ENCODE results near the gene KCNK3. TPM values are rescaled to one million over a fixed set of nuclear protein-coding genes. Genes with fewer than 3 reads are reported as not detected.

Gene KCNK3
- total RNA-seq, 1 donor from 2014 or later: 1.9 TPM

DNA sequence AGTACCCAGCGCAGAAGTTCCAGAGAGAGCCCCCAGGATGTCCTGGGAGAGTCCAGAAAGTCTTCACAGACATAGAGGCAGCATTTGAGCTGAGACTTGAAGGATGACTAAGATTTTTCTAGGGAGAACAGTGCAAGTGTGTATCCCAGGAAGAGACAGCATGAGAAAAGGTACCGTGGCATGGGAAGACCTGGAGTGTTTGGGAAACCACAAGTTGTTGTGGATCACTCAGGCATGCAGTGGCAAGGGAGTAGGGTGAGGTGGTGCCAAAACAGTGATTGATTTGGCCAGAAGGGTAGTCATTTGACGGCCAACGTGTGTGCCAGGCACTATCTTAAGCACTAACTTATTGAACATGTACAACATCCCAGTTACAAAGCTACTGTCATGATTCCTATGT is 24.5 kb upstream of the KCNK3 start:
- Mint-ChIP-seq H3K27ac (ENCODE audit: unreplicated experiment) (no peak overlapping the region), H3K27me3 (ENCODE audit: low read depth, unreplicated experiment) (peaks cover 26% of the 10 kb centered on the region), H3K4me1 (ENCODE audit: low read depth, unreplicated experiment) (peaks cover 17% of the 10 kb centered on the region), H3K9me3 (ENCODE audit: unreplicated experiment) (peaks cover 3% of the 10 kb centered on the region), H3K36me3 (ENCODE audit: low read depth, unreplicated experiment) (peaks cover under 1% of the 10 kb centered on the region), H3K4me3 (ENCODE audit: unreplicated experiment) (no peak overlapping the region)
- Histone ChIP-seq H3K4me3 (ENCODE audit: insufficient read depth, low read depth, low read length) (no peak overlapping the region), H3K27ac (ENCODE audit: low read depth, low read length) (no peak overlapping the region), H3K36me3 (ENCODE audit: insufficient read depth, low read length) (no peaks in the 10 kb centered on the region), H4K20me1 (ENCODE audit: insufficient read depth, low read length) (no peaks in the 10 kb centered on the region), H3K4me1 (ENCODE audit: insufficient read depth, low read length) (peaks cover 12% of the 10 kb centered on the region), H3K9me3 (ENCODE audit: insufficient read depth, low read depth, low read length) (no peaks in the 10 kb centered on the region), H3K79me2 (ENCODE audit: insufficient read depth, low read length) (no peaks in the 10 kb centered on the region), H2AFZ (ENCODE audit: low read depth, low read length) (no peak overlapping the region), H3K4me2 (ENCODE audit: low read length) (no peak overlapping the region), H3K27me3 (ENCODE audit: insufficient read depth, low read length) (peaks cover 12% of the 10 kb centered on the region), H3K9ac (ENCODE audit: low read length) (no peak overlapping the region)
- no peak for FAIRE-seq
- TF ChIP-seq, protein P1, sequence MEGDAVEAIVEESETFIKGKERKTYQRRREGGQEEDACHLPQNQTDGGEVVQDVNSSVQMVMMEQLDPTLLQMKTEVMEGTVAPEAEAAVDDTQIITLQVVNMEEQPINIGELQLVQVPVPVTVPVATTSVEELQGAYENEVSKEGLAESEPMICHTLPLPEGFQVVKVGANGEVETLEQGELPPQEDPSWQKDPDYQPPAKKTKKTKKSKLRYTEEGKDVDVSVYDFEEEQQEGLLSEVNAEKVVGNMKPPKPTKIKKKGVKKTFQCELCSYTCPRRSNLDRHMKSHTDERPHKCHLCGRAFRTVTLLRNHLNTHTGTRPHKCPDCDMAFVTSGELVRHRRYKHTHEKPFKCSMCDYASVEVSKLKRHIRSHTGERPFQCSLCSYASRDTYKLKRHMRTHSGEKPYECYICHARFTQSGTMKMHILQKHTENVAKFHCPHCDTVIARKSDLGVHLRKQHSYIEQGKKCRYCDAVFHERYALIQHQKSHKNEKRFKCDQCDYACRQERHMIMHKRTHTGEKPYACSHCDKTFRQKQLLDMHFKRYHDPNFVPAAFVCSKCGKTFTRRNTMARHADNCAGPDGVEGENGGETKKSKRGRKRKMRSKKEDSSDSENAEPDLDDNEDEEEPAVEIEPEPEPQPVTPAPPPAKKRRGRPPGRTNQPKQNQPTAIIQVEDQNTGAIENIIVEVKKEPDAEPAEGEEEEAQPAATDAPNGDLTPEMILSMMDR (IDR thresholded peaks at IDR 0.05; ENCODE audit: insufficient read depth, low read depth, low read length): no peak
- TF ChIP-seq EZH2 (IDR thresholded peaks at IDR 0.05; ENCODE audit: insufficient read depth, low read length): no peak
- no peak for DNase-seq (ENCODE audit: low read depth)

DNA sequence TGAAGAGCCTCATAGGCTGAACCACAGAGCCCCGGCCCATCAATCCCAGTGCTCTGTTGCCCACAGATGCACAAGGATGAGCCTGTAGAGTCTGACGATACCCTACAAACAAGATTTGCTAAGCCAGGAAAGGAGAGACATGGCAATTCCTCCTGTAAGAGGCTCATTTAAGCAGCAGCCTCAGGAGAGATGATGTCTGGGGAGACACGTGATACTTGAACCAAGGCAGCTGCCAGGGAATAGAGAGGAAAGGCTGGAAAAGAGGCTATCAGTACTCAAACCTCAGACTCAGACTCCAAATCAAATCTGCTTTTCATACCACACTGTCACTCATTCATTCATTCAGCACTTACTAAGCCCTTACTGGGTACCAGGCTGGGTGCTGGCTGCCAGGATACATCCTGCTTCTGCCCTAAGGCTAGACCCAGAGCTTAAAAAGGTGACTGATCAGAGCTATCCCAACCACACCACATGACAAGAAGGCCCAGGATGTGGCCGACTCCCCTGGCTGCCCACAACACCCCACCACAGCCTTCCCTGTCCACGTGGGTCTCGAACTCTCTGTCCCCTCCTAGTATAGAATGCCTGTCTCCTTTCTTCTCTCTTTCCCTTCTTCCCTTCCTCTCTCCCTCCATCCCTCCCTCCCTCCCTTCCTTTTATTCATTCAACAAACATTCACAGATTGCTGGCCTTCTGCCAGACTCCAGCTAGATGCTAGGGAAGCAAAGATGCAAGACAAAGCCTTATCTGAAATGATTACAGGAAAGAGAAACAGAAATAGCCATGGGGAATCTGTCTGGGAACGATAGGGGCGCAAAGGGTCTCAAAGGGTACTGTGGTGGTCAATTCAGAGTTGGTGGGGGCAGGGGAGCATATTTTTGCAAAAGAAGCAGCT is 23.4 kb upstream of the KCNK3 start:
- no peak for TF ChIP-seq EZH2 (IDR thresholded peaks at IDR 0.05; ENCODE audit: insufficient read depth, low read length)
- TF ChIP-seq, protein P1 (IDR thresholded peaks at IDR 0.05; ENCODE audit: insufficient read depth, low read depth, low read length): no peak
- no peak overlapping the region for H3K27ac Mint-ChIP-seq (ENCODE audit: unreplicated experiment)
- Histone ChIP-seq H3K79me2 (ENCODE audit: insufficient read depth, low read length) (no peaks in the 10 kb centered on the region), H4K20me1 (ENCODE audit: insufficient read depth, low read length) (no peaks in the 10 kb centered on the region), H3K36me3 (ENCODE audit: insufficient read depth, low read length) (no peaks in the 10 kb centered on the region), H3K27me3 (ENCODE audit: insufficient read depth, low read length) (peaks cover 15% of the 10 kb centered on the region), H2AFZ (ENCODE audit: low read depth, low read length) (no peak overlapping the region), H3K4me1 (ENCODE audit: insufficient read depth, low read length) (peaks cover 12% of the 10 kb centered on the region), H3K9ac (ENCODE audit: low read length) (no peak overlapping the region), H3K4me3 (ENCODE audit: insufficient read depth, low read depth, low read length) (no peak overlapping the region), H3K27ac (ENCODE audit: low read depth, low read length) (no peak overlapping the region), H3K9me3 (ENCODE audit: insufficient read depth, low read depth, low read length) (no peaks in the 10 kb centered on the region), H3K4me2 (ENCODE audit: low read length) (peak overlapping the region; percentile 33)
- peaks cover 17% of the 10 kb centered on the region for H3K4me1 Mint-ChIP-seq (ENCODE audit: low read depth, unreplicated experiment)
- peaks cover 1% of the 10 kb centered on the region for H3K36me3 Mint-ChIP-seq (ENCODE audit: low read depth, unreplicated experiment)
- H3K27me3 Mint-ChIP-seq (ENCODE audit: low read depth, unreplicated experiment): peaks cover 33% of the 10 kb centered on the region
- DNase-seq (ENCODE audit: low read depth) (no peak), FAIRE-seq (no peak)
- no peak overlapping the region for H3K4me3 Mint-ChIP-seq (ENCODE audit: unreplicated experiment)
- H3K9me3 Mint-ChIP-seq (ENCODE audit: unreplicated experiment): peaks cover 5% of the 10 kb centered on the region

DNA sequence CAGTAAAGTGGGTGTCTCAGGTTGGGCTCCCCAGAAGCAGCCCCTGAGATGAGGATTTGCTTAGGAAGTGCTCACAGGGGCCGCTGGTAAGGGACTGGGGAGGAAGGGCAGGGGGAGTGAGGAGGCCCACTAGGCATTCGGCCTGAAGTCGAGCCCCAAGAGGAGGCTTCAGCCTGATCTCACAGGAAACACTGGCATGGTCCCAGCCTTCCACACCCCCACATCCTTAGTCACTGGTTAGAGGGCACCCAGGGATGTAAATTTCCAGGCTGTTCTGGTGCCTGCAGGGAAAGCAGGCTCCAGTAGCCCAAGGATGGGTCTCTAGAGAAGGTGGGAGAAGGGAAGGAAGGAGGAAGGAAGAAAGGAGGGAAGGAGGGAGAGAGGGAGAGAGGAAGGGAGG is 22.4 kb upstream of the KCNK3 start:
- no peaks in the 10 kb centered on the region for H3K9me3 ChIP-seq (ENCODE audit: insufficient read depth, low read depth, low read length)
- H4K20me1 ChIP-seq (ENCODE audit: insufficient read depth, low read length): no peaks in the 10 kb centered on the region
- H3K27ac ChIP-seq (ENCODE audit: low read depth, low read length): no peak overlapping the region
- H2AFZ ChIP-seq (ENCODE audit: low read depth, low read length): no peak overlapping the region
- no peaks in the 10 kb centered on the region for H3K36me3 ChIP-seq (ENCODE audit: insufficient read depth, low read length)
- Mint-ChIP-seq H3K9me3 (ENCODE audit: unreplicated experiment) (peaks cover 5% of the 10 kb centered on the region), H3K27ac (ENCODE audit: unreplicated experiment) (no peak overlapping the region), H3K36me3 (ENCODE audit: low read depth, unreplicated experiment) (peaks cover 1% of the 10 kb centered on the region), H3K4me1 (ENCODE audit: low read depth, unreplicated experiment) (peaks cover 17% of the 10 kb centered on the region), H3K27me3 (ENCODE audit: low read depth, unreplicated experiment) (peaks cover 42% of the 10 kb centered on the region), H3K4me3 (ENCODE audit: unreplicated experiment) (no peak overlapping the region)
- H3K9ac ChIP-seq (ENCODE audit: low read length): no peak overlapping the region
- H3K79me2 ChIP-seq (ENCODE audit: insufficient read depth, low read length): no peaks in the 10 kb centered on the region
- no peak overlapping the region for H3K4me3 ChIP-seq (ENCODE audit: insufficient read depth, low read depth, low read length)
- FAIRE-seq (no peak), DNase-seq (ENCODE audit: low read depth) (peak; percentile 50)
- H3K4me2 ChIP-seq (ENCODE audit: low read length): peak overlapping the region; percentile 31
- peaks cover 12% of the 10 kb centered on the region for H3K4me1 ChIP-seq (ENCODE audit: insufficient read depth, low read length)
- peaks cover 15% of the 10 kb centered on the region for H3K27me3 ChIP-seq (ENCODE audit: insufficient read depth, low read length)
- TF ChIP-seq, protein P1 (IDR thresholded peaks at IDR 0.05; ENCODE audit: insufficient read depth, low read depth, low read length): no peak
- TF ChIP-seq EZH2 (IDR thresholded peaks at IDR 0.05; ENCODE audit: insufficient read depth, low read length): no peak

All from astrocyte (in vitro differentiated cells and primary cell).